A172 (cell line): ENCODE data around the gene OSBPL5. TPM values are rescaled to one million over a fixed set of nuclear protein-coding genes. Genes with fewer than 3 reads are reported as not detected.

Experiments
- DNase-seq: peaks from one replicate; pipeline ENCODE4 v3.0.0-alpha.2; 2015; ENCODE audit warnings: low spot score
- total RNA-seq: library from RNA; depleted of rRNA; stranded (reverse); fragments of >200 nt; shearing (Covaris generic); gene quantifications from 2 replicates; pipeline ENCODE4 v1.2.3, GENCODE V29; 2014

The OSBPL5 gene
- total RNA-seq, 1 experiment from 2014 or later = 18.1 TPM

- no peak for DNase-seq
Measured at GRCh38 chr11:3152471-3153110, 12.5 kb downstream of the OSBPL5 start.

- DNase-seq = no peak
Measured at GRCh38 chr11:3150726-3151125, 14.4 kb downstream of the OSBPL5 start.

GRCh38 chr11:3149852-3150188 is 15.3 kb downstream of the OSBPL5 start:
- no peak for DNase-seq

GRCh38 chr11:3148990-3149851 is 15.9 kb downstream of the OSBPL5 start:
- no peak for DNase-seq

GRCh38 chr11:3148255-3148989 is 16.7 kb downstream of the OSBPL5 start:
- no peak for DNase-seq

- DNase-seq = no peak
Measured at GRCh38 chr11:3147626-3148025, 17.5 kb downstream of the OSBPL5 start.

- DNase-seq = no peak
Measured at GRCh38 chr11:3147257-3147619, 17.9 kb downstream of the OSBPL5 start.

GRCh38 chr11:3146612-3147256 is 18.4 kb downstream of the OSBPL5 start:
- peak; percentile 47 for DNase-seq

- DNase-seq = no peak
Measured at GRCh38 chr11:3145206-3145520, 19.9 kb downstream of the OSBPL5 start.

- no peak for DNase-seq
Measured at GRCh38 chr11:3144296-3145205, 20.6 kb downstream of the OSBPL5 start.

- no peak for DNase-seq
Measured at GRCh38 chr11:3143136-3143880, 21.8 kb downstream of the OSBPL5 start.

GRCh38 chr11:3140291-3140603 is 24.9 kb downstream of the OSBPL5 start:
- DNase-seq = no peak

- no peak for DNase-seq
Measured at GRCh38 chr11:3139481-3140290, 25.4 kb downstream of the OSBPL5 start.

GRCh38 chr11:3139086-3139440 is 26.0 kb downstream of the OSBPL5 start:
- DNase-seq = no peak

- no peak for DNase-seq
Measured at GRCh38 chr11:3138178-3139085, 26.7 kb downstream of the OSBPL5 start.

GRCh38 chr11:3137486-3138177 is 27.5 kb downstream of the OSBPL5 start:
- no peak for DNase-seq

GRCh38 chr11:3136546-3137455 is 28.3 kb downstream of the OSBPL5 start:
- DNase-seq = no peak
